Adipose tissue (tissue), 3 donors: Measurements from ENCODE around the gene ZNF14. TPM values are rescaled to one million over a fixed set of nuclear protein-coding genes. Genes with fewer than 3 reads are reported as not detected.

ENCODE experiments used
- H3K27ac ChIP-seq: one replicate; pipeline ENCODE4 v1.5.1; 2013; ENCODE audit warnings: low read depth, low read length
- WGBS, 3 donors: extraction: QIAGEN DNeasy Blood & Tissue Kit; methylation state at CpG; one replicate each; pipeline ENCODE4 v1.1.7; 2013; 5-methylcytosine and 5-hydroxymethylcytosine counted together
- polyA plus RNA-seq, 3 donors: library from polyadenylated mRNA; stranded (reverse); fragments of 200-250 nt; gene quantifications; one replicate each; pipeline ENCODE4 v1.2.3, GENCODE V29; 2013
- donor health status: healthy with polysubstance abuse.
- donor health status: Bipolar disorder and iron deficiency.
- donor health status: healthy.

ZNF14 gene
- polyA plus RNA-seq, 3 donors = 1.3 to 2.2 (median 1.8) TPM

- H3K27ac ChIP-seq = peak overlapping the region; percentile 92
- 3 to 9% (median 8%) methylated on average over 17 of the region's 17 CpGs for WGBS, 3 donors
These were observed 70.0 kb downstream of the ZNF14 start for GRCh38 chr19:19662871-19663255.

GRCh38 chr19:19662344-19662743, 70.6 kb downstream of the ZNF14 start:
- 69 to 84% (median 80%) methylated on average over 8 of the region's 8 CpGs for WGBS, 3 donors
- H3K27ac ChIP-seq = no peak overlapping the region

- H3K27ac ChIP-seq = no peak overlapping the region
- WGBS, 3 donors = 72 to 76% (median 76%) methylated on average over 18 of the region's 18 CpGs
These were observed 71.1 kb downstream of the ZNF14 start for GRCh38 chr19:19661675-19662251.

GRCh38 chr19:19661141-19661674, 71.7 kb downstream of the ZNF14 start:
- WGBS, 3 donors = 81 to 86% (median 85%) methylated on average over 10 of the region's 10 CpGs
- no peak overlapping the region for H3K27ac ChIP-seq

Other genes with a start within 250 kb of the ZNF14 start
- 1 to 10 TPM in 2 of 3 donors, under 1 TPM in 1; 0.82 to 1.2 (median 1.1) TPM for gene TSSK6, start 217.6 kb downstream of the ZNF14 start, polyA plus RNA-seq
- 100 to 1,000 TPM; 169 to 404 (median 248) TPM for gene NDUFA13, start 216.9 kb downstream of the ZNF14 start, polyA plus RNA-seq
- gene YJEFN3, start 204.2 kb downstream of the ZNF14 start, polyA plus RNA-seq = 1 to 10 TPM; 3.7 to 4.9 (median 4.5) TPM
- under 1 TPM in 2 of 3 donors, not detected in 1; 0.03 to 0.49 TPM for gene CILP2, start 194.8 kb downstream of the ZNF14 start, polyA plus RNA-seq
- 1 to 10 TPM in 1 of 3 donors, under 1 TPM in 2; 0.34 to 1.6 (median 0.86) TPM for gene PBX4, start 114.4 kb downstream of the ZNF14 start, polyA plus RNA-seq
- gene LPAR2, start 104.9 kb downstream of the ZNF14 start, polyA plus RNA-seq = 10 to 100 TPM in 2 of 3 donors, 1 to 10 TPM in 1; 3.0 to 18.4 (median 12.6) TPM
- 10 to 100 TPM in 1 of 3 donors, 1 to 10 TPM in 2; 4.9 to 10.7 (median 6.6) TPM for gene GMIP, start 89.5 kb downstream of the ZNF14 start, polyA plus RNA-seq
- 10 to 100 TPM; 14.5 to 30.3 (median 24.5) TPM for gene ATP13A1, start 69.4 kb downstream of the ZNF14 start, polyA plus RNA-seq
- gene ZNF101, start 64.3 kb downstream of the ZNF14 start, polyA plus RNA-seq = 1 to 10 TPM; 2.9 to 5.1 (median 3.1) TPM
- 10 to 100 TPM in 1 of 3 donors, 1 to 10 TPM in 2; 5.2 to 11.9 (median 5.4) TPM for gene ZNF506, start 88.6 kb upstream of the ZNF14 start, polyA plus RNA-seq
- gene ZNF253, start 132.8 kb upstream of the ZNF14 start, polyA plus RNA-seq = 1 to 10 TPM; 2.1 to 3.2 (median 2.3) TPM
- gene ZNF93, start 167.8 kb upstream of the ZNF14 start, polyA plus RNA-seq = 1 to 10 TPM; 1.3 to 5.0 (median 1.7) TPM